ENCODE results near the gene AGXT.

AGXT gene

GRCh38 chr2:240855670-240856069, 13.0 kb upstream of the AGXT start (continued):
- no peak for TF ChIP-seq ZNF70 (CRISPR knock-in tag; IDR thresholded peaks at IDR 0.05)
- TF ChIP-seq ZFP3 (CRISPR knock-in tag; IDR thresholded peaks at IDR 0.05), result no peak
- TF ChIP-seq ISL1 (CRISPR knock-in tag; IDR thresholded peaks at IDR 0.05), result no peak
- no peak for TF ChIP-seq ESRRG (CRISPR knock-in tag; IDR thresholded peaks at IDR 0.05)
- no peak for TF ChIP-seq BACH2 (CRISPR knock-in tag; IDR thresholded peaks at IDR 0.05; ENCODE audit: borderline replicate concordance)
- TF ChIP-seq RARB (CRISPR knock-in tag; IDR thresholded peaks at IDR 0.05), result no peak
- no peak for TF ChIP-seq PPARA (CRISPR knock-in tag; IDR thresholded peaks at IDR 0.05; ENCODE audit: borderline replicate concordance)
- TF ChIP-seq CSRNP3 (CRISPR knock-in tag; IDR thresholded peaks at IDR 0.05), result no peak

- TF ChIP-seq TSHZ2 (CRISPR knock-in tag; IDR thresholded peaks at IDR 0.05) (no peak), ZNF565 (CRISPR knock-in tag; conservative IDR thresholded peaks at IDR 0.05; ENCODE audit: low read depth) (no peak), ZFP3 (CRISPR knock-in tag; IDR thresholded peaks at IDR 0.05) (no peak), CREB5 (CRISPR knock-in tag; IDR thresholded peaks at IDR 0.05; ENCODE audit: low read depth) (no peak), ZC3H10 (CRISPR knock-in tag; IDR thresholded peaks at IDR 0.05) (no peak), PATZ1 (CRISPR knock-in tag; IDR thresholded peaks at IDR 0.05; ENCODE audit: borderline replicate concordance) (no peak), ZNF70 (CRISPR knock-in tag; IDR thresholded peaks at IDR 0.05) (no peak), CSDC2 (CRISPR knock-in tag; IDR thresholded peaks at IDR 0.05) (no peak), POU6F1 (CRISPR knock-in tag; IDR thresholded peaks at IDR 0.05; ENCODE audit: borderline replicate concordance, low read depth) (no peak), OSR1 (CRISPR knock-in tag; IDR thresholded peaks at IDR 0.05) (no peak), GLIS3 (CRISPR knock-in tag; IDR thresholded peaks at IDR 0.05) (no peak), ARNTL (CRISPR knock-in tag; IDR thresholded peaks at IDR 0.05; ENCODE audit: borderline replicate concordance, low read depth) (no peak), BACH2 (CRISPR knock-in tag; IDR thresholded peaks at IDR 0.05; ENCODE audit: borderline replicate concordance) (no peak), ESRRG (CRISPR knock-in tag; IDR thresholded peaks at IDR 0.05) (no peak)
- ATAC-seq, result no peak
Measured at GRCh38 chr2:240856151-240856980, 12.3 kb upstream of the AGXT start.

- ATAC-seq, result no peak
- TF ChIP-seq TCF4 (CRISPR knock-in tag; IDR thresholded peaks at IDR 0.05; ENCODE audit: borderline replicate concordance) (no peak), POU6F1 (CRISPR knock-in tag; IDR thresholded peaks at IDR 0.05; ENCODE audit: borderline replicate concordance, low read depth) (no peak), RARB (CRISPR knock-in tag; IDR thresholded peaks at IDR 0.05) (no peak), ZFP3 (CRISPR knock-in tag; IDR thresholded peaks at IDR 0.05) (no peak), PPARA (CRISPR knock-in tag; IDR thresholded peaks at IDR 0.05; ENCODE audit: borderline replicate concordance) (no peak), ARNTL (CRISPR knock-in tag; IDR thresholded peaks at IDR 0.05; ENCODE audit: borderline replicate concordance, low read depth) (no peak), CSDC2 (CRISPR knock-in tag; IDR thresholded peaks at IDR 0.05) (no peak), BACH2 (CRISPR knock-in tag; IDR thresholded peaks at IDR 0.05; ENCODE audit: borderline replicate concordance) (no peak), SNAI2 (CRISPR knock-in tag; IDR thresholded peaks at IDR 0.05) (no peak), ZNF70 (CRISPR knock-in tag; IDR thresholded peaks at IDR 0.05) (no peak), ZNF8 (CRISPR knock-in tag; IDR thresholded peaks at IDR 0.05) (no peak), CSRNP3 (CRISPR knock-in tag; IDR thresholded peaks at IDR 0.05) (no peak), ESRRG (CRISPR knock-in tag; IDR thresholded peaks at IDR 0.05) (no peak), GLIS3 (CRISPR knock-in tag; IDR thresholded peaks at IDR 0.05) (no peak), ZNF565 (CRISPR knock-in tag; conservative IDR thresholded peaks at IDR 0.05; ENCODE audit: low read depth) (no peak)
Measured at GRCh38 chr2:240857039-240858008, 11.3 kb upstream of the AGXT start.
